GM19452 (cell line): ENCODE results near the gene TSR1.
A peak's percentile ranks its signal among the peaks of the same experiment; 100 is the strongest.
"Not testable (repeated sequence)": the region's sequence is repeated elsewhere in the genome, so short reads cannot be mapped to it uniquely, and the experiment has no call there.

ENCODE experiments used
- ATAC-seq: cut with Tn5 transposase; IDR thresholded peaks from one replicate; pipeline ENCODE4 v1.9.1; 2021; ENCODE audit not compliant: unreplicated experiment

TSR1 gene

DNA sequence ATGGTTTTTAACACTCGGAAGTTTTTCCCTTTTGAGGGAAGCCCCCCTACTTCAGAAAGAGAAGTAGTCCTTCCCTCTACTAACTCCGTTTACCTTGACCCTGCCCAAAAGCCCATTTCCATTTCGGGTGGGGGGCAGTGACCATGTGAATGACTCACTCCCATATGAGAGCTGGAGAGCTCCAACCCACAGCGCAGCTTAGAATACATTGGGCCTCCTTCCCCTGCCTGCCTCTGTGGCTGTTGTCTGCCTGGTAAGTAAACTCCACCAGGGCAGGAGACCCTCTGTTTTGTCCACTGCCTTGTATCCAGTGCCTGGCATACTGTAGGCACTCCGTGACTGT lies 2.0 kb upstream of the TSR1 start:
- no peak for ATAC-seq

DNA sequence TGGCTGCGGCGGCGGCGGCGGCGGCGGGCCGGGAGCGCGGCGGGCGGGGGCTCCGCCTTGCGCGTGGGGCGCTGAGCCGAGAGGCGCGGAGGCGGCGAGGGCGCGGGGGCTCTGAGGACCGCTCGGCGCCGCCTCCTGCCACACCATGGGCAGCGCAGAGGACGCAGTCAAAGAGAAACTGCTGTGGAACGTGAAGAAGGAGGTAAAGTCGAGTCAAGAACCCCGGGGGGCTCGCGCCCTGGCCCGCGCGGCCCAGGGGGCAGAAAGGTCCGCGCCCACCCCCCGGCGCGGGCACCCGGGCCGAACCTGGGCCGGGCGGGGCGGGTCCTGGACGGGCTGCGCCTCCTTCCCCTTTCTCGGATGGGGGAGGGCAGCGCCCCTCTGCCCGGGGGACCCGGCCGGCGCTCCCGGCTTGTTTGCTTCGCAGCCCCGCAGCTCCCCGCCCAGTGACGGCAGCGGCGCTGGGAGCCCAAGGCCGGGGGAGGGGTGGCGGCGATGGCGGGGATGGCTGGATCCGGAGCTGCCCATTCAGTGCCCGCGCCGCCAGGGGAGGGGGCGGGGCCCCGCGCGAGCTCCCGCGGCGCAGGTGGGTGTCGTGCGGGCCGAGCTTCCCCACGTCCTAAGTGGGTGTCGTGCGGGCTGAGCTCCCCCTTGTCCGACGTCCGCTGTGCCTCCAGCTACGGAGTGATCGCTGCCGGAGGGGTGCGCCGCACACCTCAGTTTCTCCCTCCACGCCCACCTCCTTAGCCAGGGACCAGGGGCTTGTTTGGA lies 1.5 kb upstream of the TSR1 start:
- ATAC-seq = no peak

DNA sequence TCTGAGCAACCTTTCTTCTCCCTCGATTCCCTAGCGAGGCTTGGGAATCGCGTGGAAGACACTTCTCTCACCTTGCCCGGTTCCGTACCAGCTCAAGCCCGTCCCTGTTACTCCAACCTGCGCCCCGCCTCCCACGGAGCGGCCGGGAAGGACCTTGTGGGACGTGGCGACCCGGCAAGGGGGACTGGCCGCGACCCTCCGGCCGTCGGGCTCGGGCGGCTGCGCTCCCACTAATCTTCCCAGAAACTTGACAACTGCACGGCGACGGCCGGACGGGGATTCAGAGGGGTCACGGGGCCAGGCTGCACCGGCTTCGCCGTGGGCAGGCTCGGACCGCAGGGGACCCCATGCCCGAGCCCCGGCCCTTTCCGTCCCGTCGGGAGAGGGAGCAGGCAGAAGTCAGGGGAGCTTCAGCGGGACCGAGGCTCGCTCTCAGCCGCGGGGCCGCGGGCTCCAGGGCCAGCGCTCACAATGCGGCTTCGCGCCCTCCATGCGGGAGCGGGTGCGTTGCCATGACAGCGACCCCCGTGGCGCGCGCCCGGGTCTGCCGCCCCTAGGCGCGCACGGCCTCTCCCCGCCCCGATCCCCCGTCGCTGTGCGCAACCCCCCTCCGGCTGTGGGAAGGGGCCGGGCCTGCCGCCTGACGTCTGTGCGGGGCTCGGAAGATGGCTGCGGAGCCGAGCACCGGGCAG lies 741 bp upstream of the TSR1 start, which contains the start of gene SGSM2:
SGSM2 (plus strand) TSS at position 650 of the 692 bp plus-strand sequence. CDS start 188 bp downstream, outside the sequence.
- peak; percentile 22 for ATAC-seq

DNA sequence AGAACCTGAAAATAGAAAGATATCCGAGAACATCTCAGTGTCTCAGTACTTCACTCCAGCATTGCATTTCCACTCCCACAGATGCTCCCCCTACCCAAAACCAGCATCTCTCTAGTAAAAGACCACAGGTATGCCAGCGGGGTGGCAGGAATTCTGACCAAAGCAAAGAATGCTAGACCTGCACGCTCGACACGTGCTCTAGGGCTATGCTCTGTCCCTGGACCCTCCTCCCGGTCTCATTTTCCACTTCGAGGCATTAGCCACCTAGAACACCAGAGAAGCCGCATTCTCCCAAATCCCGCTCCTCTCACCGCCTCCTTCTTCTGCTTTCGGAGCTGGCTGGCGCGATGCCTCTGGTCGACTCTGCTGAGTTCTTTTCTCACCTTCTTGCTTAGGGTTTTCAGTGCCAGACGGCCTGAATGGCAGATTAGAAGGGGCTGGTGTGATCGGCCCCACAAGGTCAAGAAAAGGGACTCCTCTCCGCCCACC lies 487 bp downstream of the TSR1 start:
- ATAC-seq = no peak

DNA sequence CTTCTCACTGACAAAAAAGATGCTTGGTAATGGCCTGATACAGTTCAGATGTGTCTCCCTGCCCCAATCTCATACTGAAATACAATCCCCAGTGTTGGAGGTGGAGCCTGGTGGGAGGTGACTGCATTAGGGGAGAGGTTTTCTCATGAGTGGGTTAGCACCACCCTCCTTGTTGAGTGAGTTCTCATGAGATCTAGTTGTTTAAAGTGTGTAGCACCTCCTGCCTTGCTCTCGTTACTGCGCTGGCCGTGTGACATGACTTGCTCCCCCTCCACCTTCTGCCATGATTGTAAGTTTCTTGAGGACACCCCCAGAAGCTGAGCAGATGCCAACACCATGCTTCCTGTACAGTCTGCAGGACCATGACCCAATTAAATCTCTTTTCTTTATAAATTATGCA lies 5.0 kb downstream of the TSR1 start:
- ATAC-seq = no peak

DNA sequence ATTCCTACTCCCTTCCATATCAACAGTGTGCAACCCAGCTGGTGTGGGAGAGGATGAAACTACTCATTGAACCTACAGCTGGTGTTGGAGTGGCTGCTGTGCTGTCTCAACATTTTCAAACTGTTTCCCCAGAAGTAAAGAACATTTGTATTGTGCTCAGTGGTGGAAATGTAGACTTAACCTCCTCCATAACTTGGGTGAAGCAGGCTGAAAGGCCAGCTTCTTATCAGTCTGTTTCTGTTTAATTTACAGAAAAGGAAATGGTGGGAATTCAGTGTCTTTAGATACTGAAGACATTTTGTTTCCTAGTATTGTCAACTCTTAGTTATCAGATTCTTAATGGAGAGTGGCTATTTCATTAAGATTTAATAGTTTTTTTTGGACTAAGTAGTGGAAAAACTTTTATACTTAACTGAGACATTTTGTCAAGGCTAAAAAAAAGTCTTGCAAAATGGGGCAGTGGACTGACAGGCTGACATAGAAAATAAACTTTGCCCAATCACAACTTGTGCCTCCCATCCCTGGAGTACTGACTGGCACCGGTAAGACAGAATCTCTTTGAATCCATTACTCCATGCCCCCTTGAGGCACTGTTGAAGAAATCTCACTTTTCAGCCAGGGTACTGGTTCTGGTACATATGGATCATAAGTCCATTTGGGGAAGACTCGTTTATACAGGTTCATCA lies 12.5 kb downstream of the TSR1 start:
- no peak for ATAC-seq

DNA sequence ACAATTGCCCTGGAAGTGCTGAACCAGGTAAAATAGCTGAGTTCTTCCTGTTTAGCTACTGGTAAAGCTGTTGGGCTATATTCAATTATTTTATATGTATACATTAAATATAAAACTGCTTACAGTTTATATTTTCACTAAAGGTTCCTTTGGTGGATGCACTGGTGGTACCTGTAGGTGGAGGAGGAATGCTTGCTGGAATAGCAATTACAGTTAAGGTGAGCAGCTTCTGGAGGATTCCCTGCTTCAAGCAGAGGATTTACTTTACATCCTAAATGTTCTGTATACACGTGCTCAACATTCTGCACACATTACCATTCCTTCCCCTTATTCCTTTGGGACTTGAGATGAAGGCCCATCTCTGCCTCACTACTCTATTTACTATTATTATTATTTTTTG lies 14.9 kb downstream of the TSR1 start:
- no peak for ATAC-seq

DNA sequence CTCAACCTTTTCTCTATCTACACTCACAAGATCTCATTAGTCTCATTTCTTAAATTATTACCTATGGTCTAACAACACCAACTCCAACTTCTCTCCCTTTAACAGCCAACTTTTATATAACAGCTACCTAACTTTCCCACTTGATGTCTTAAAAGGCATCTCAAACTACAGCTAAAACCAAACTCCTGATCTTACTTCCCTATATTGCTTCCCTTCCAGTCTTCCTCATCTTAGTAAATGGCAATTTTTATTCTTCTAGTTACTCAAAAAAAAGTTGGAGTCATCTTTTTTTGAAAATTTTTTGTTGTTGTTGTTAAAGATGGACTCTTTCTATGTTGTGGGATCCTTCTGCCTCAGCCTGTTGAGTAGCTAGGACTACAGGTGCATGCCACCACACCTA lies 17.2 kb downstream of the TSR1 start:
- ATAC-seq = no peak

DNA sequence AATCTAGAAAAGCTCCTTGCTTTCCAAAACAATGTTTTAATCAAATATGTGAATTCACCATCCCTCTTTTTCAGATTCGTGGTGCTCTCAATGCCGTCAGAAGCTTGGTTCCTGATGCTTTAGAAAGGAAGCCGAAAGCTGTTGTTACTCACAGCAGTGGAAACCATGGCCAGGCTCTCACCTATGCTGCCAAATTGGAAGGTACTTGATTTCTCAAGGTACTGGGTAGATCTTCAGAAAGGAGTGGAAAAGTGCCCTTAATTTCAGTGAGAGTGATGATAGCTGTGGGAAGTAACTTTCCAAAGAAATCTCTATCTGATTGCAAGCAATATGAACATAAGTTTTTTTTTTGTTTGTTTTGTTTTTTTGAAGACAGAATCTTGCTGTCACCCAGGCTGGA lies 18.5 kb downstream of the TSR1 start:
- ATAC-seq = no peak

DNA sequence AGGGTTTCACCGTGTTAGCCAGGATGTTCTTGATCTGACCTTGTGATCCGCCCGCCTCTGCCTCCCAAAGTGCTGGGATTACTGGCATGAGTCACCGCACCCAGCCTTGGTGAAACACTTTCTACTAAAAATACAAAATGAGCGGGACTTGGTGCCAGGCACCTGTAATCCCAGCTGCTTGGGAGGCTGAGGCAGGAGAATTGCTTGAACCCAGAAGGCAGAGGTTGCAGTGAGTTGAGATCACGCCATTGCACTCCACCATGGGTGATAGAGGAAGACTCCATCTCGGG lies 19.4 kb downstream of the TSR1 start:
- ATAC-seq = not testable (repeated sequence)

DNA sequence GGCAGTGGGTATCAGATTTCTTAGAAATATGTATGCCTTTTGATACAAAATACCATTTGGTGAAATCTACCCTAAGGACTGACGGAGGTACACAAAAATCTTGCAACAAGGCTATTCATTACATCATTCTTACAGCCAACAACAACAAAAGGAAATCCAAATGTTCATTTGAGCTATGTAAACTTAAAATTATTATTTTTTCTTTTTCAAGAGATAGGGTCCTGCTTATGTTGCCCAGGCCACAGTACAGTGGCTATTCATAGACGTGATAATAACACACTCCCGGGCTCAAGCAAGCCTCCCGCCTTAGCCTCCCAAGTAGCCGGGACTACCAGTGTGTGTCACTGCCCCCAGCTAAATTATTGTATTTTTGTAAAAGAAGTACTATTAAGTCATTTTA lies 23.5 kb downstream of the TSR1 start:
- ATAC-seq = no peak

DNA sequence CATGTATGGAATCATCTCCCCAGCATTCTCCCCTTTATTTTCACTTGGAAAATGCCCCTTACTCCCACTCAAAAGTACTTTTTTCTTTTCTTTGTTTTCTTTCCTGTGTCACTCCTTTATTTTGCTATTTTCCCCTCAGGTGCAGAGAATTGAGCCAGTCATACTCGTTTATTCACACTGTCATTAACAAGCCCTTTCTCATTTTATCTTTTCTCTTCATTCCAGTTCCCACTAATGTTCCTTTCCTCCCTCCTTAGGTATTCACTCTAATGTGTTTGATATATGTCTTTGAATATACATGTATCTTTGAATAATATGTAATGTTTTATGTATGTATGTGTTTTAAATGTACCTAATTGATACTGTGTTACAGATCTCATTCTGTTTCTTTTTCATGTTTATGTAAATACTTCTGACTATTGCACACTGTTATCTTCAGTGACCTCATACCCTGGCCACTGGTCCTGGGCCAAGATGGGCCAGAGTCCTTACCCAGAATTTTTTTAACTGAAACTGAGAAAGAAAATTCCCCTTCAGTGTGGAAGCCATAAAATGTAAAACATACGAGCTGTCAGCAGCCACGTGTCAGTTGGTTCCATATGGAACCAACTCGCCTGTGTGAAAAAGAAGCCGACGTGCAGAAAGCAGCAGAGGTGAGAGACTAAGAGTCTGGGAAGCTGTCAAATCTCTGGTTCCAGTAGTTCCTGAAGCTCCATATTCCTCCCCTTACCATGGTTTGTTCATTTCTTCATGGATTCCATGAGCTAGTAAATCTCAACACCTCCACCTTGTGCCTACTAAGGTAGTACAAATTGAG lies 26.7 kb downstream of the TSR1 start:
- ATAC-seq = no peak

DNA sequence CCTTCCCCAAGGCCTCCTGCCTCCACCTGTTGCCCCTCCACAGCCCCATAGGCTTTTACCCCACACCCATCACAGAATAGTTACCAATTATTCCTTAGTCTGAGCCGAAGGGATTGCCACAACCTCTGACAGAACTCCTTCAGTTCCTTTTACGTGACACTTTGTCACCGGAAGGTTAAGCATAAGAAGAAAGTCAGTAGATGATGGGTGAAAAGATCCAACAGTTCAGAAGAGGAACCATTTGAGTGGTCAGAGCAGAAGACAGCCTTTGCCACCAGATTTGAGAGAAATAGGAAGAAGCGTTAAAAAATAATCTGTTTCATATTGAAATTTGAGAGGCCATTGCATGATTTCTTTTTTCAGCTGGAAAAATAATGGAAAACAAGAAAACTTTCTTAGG lies 31.3 kb downstream of the TSR1 start:
- ATAC-seq = no peak

DNA sequence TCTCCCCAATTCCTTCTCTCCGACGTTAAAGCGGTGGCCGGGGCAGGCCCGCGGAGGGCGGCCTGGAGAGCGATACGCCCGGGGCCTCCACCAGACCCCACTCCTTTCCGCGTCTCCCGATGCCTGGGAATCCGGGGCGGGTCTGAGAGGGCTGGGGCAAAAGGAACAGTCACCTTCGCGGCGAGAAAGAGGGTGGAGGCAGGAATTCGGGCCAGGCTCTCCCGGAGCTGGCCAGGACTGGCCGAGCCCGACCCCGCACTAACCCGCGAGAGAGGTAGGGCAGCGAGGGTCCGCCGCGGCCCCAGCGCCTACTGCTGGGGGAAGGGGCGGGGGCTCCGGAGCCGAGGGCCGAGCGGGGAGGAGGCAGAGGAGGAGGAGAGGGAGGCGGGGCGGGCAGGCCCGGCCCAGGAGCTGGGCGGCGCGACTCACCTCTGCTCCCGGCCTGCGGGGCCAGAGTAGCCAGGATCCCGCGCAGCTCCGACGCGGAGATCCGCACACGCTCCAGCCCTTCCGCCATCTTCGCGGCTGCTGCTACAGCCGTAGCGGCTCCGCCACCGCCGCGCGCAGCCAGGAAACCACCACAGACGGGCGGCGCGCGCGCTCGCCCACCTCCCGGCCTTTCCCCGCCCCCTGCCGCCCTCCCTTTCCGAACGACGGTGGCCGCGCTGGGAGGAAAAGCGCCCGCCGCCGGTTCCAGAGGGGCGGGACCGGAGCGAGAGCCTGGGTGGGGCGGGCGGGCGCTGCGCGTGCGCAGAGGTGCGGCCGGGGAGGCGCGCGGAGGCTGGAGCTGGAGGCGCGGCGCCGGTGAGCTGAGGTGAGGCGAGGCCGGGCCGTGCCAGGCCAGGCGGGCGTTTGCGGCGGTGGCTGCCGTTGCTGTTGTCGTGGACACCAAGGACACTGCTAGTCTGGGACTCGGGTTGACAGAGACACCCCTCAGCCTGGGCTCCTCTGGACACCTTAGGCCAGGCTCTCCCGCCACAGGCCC lies 32.8 kb downstream of the TSR1 start, which contains the start of the genes SMG6 and SRR:
SMG6 (minus strand) TSS at position 582 of the 985 bp plus-strand sequence; CDS start at position 517, 65 bp downstream.
SRR (plus strand) TSS at position 747 of the 985 bp plus-strand sequence. CDS start 11,611 bp downstream, outside the sequence.
- peak; percentile 77 for ATAC-seq

DNA sequence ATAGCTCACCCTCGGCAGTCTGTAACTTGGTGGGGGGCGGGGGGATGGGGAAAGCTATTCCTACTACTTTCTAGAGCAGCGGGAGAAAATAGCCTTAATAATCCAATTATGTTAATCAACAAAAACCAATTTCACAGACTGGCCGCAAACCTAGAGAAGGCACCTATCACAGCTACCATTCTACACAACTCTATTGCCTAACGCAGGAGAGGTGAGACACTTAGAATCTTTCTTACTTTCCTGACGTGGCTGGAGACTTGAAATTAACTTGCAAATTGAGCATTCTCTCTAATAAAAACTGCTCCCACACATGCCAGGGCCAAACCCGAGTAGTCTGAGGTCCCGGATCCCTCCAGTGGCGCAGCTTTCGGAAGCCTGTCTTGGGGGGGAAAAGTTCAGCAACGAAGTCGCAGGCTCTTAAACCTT lies 33.5 kb downstream of the TSR1 start:
- ATAC-seq = no peak

DNA sequence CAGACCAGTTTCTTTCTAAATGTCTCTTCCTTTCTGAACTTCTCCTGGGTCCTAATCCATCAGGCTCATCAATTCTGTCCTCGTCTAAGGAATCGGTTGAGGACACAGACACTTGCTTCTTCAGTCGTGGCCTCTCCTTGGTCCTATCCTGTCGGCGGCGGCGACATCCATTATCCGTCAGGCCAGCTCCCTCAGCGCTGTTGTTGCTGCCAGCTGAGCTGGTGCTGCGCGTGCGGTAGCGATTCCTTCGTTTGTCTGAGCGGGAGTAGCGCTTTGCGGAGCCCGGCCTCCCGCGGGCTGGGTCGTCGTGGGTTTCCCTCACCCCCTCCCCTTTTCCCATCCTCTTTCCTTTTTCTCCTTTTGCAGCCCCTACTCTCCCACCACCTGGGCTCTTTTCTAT lies 36.5 kb downstream of the TSR1 start:
- ATAC-seq = no peak

DNA sequence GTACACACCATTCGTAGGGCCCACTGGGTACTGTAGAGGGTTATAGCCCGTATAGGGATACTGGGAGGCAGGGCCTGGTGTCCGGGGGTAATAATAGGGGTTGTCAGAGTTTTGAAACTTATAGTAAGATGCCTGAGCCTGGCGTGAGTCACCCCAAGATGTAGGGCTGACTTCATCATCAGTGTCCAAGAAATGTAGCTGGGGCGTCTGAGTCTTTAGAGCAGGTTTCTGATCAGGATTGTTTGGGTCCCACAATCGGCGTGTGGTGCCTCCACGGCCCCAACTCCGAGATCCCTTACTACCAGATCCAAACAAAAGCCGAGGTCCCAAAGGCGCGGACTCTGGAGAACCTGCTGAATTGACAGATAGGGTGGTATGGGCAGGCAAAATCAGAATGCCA lies 37.1 kb downstream of the TSR1 start:
- no peak for ATAC-seq

DNA sequence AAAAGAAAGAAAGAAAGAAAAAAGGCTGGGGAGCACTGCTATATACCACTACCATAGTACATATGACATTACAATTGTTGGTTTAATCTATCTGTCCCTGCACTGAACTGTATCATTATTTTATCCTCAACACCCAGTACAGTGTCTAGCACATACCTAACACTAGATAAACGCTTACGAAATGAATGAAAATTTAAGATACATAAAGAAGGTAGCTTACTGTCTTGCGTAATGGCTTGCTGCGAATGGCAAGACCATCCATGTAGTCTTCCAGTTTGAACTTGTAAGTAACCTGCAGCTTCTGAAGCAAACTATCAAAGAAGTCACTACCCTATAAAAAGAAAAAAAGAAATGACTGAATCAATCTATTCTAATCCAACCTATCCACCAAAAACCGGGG lies 39.2 kb downstream of the TSR1 start:
- no peak for ATAC-seq

DNA sequence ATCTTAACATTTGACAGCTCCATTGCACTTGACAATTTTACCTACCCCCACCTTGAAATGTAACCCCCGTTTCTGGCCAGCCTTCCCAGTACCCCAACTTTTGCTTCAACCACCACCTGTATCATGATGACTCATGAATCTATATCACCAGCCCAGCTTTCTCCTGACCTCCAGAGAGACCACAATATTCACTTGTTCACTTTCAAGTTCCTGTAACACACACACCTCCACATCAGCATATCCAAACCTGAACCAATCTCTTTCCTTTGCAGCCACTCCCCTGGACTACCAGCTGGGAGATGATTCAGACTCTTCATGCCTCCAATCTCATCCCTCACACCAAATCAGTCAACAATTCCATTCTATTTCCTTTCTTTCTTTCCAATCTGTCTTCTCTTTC lies 40.7 kb downstream of the TSR1 start:
- no peak for ATAC-seq

DNA sequence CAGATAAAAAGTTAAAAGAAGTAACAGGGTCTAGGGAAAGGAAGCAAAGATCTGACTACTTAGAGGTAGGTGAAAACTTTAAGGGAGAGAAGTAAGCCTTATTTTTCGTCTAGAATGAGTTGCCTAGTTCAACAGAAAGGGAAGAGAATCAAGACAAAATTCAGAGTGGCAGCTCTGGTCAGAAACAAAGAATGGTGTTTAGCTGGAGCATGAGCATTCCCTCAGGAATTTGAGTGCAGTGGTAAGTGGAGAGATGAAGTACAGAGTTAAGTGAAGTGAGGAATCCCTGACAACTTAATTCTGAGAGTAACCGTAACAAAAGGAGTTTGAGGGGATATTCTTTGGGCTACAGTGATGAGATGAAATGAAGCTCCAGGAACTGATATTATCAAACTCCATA lies 44.2 kb downstream of the TSR1 start:
- ATAC-seq = no peak
